ENCODE data around the gene PGLYRP1. TPM values are rescaled to one million over a fixed set of nuclear protein-coding genes. Genes with fewer than 3 reads are reported as not detected.

PGLYRP1 gene
- total and polyA plus RNA-seq, 4 donors: 1.0 to 21.7 (median 1.2) TPM

DNA sequence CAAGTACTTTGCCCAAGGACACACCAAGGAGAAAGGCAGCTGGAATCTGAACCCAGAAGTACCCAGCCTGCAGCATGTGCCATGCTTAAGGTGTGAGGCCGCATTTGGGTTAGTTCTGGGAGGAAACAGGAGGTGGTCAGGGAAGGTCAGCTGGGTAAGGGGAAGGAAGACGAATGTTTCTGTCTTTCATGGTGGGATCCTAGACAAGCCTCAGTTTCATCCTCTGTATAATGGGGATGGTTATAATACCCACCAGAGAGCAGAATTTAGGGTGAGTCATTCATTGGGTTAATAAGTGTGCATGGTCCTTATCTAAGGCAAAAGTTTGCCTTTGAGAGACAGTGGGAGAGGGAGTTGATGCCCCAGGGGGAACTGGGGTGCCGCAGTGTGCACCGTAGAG lies 24.0 kb downstream of the PGLYRP1 start:
- Histone ChIP-seq H3K27me3 (ENCODE audit: control insufficient read depth in 3 of 3, insufficient read depth in 3 of 3, low read length in 2 of 3) (no peaks in the 10 kb centered on the region), H3K27ac (ENCODE audit: low read depth in 1 of 2, low read length in 1 of 2) (no peak overlapping the region), H3K9ac (ENCODE audit: insufficient read depth in 1 of 2, low read length in 2 of 2) (no peak overlapping the region), H3K4me3 (no peak overlapping the region), H3K36me3 (ENCODE audit: control insufficient read depth in 4 of 4, insufficient read depth in 4 of 4, low read length in 4 of 4) (no peaks in the 10 kb centered on the region), H3K4me1 (ENCODE audit: control insufficient read depth in 5 of 5, insufficient read depth in 5 of 5, low read length in 5 of 5) (peaks cover 3 to 20% (median 12%) of the 10 kb centered on the region in 5 donors), H3K9me3 (ENCODE audit: control insufficient read depth in 4 of 4, insufficient read depth in 3 of 4, low read length in 3 of 4) (no peaks in the 10 kb centered on the region)
- DNase-seq (no peak), ATAC-seq (ENCODE audit: insufficient read depth, low FRiP score) (no peak)
- WGBS, 2 donors: 91 to 93% methylated on average over 4 of the region's 4 CpGs
- TF ChIP-seq, protein P1, sequence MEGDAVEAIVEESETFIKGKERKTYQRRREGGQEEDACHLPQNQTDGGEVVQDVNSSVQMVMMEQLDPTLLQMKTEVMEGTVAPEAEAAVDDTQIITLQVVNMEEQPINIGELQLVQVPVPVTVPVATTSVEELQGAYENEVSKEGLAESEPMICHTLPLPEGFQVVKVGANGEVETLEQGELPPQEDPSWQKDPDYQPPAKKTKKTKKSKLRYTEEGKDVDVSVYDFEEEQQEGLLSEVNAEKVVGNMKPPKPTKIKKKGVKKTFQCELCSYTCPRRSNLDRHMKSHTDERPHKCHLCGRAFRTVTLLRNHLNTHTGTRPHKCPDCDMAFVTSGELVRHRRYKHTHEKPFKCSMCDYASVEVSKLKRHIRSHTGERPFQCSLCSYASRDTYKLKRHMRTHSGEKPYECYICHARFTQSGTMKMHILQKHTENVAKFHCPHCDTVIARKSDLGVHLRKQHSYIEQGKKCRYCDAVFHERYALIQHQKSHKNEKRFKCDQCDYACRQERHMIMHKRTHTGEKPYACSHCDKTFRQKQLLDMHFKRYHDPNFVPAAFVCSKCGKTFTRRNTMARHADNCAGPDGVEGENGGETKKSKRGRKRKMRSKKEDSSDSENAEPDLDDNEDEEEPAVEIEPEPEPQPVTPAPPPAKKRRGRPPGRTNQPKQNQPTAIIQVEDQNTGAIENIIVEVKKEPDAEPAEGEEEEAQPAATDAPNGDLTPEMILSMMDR (IDR thresholded peaks at IDR 0.05; ENCODE audit: control extremely low read depth, extremely low read depth): no peak

DNA sequence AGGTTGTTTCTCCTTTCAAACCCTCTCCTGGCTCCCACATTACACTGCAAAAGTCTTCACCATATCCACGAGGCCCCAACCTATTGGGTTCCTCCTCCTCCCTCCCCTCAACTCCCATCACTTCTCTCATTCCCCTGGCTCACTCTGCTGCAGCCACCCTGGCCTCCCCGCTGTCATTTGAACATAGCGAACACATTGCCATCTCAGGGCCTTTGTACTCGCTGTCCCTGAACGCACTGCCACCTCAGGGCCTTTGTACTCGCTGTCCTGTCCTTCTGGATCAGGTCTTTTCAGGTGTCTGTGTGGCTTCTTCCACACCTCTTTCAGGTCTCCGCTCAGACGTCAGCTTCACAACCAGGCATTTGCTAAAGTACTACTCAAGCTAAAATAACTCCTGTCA lies 25.9 kb downstream of the PGLYRP1 start:
- no peaks in the 10 kb centered on the region for H3K9me3 ChIP-seq (ENCODE audit: control insufficient read depth in 4 of 4, insufficient read depth in 3 of 4, low read length in 3 of 4)
- ATAC-seq (ENCODE audit: insufficient read depth, low FRiP score) (no peak), DNase-seq (no peak)
- WGBS, 2 donors: 84 to 92% methylated on average over 8 of the region's 8 CpGs
- H3K9ac ChIP-seq (ENCODE audit: insufficient read depth in 1 of 2, low read length in 2 of 2): no peak overlapping the region
- H3K27ac ChIP-seq (ENCODE audit: low read depth in 1 of 2, low read length in 1 of 2): no peak overlapping the region
- peaks cover 3 to 20% (median 12%) of the 10 kb centered on the region in 5 donors for H3K4me1 ChIP-seq (ENCODE audit: control insufficient read depth in 5 of 5, insufficient read depth in 5 of 5, low read length in 5 of 5)
- no peaks in the 10 kb centered on the region for H3K27me3 ChIP-seq (ENCODE audit: control insufficient read depth in 3 of 3, insufficient read depth in 3 of 3, low read length in 2 of 3)
- H3K36me3 ChIP-seq (ENCODE audit: control insufficient read depth in 4 of 4, insufficient read depth in 4 of 4, low read length in 4 of 4): no peaks in the 10 kb centered on the region
- H3K4me3 ChIP-seq: no peak overlapping the region
- TF ChIP-seq, protein P1 (IDR thresholded peaks at IDR 0.05; ENCODE audit: control extremely low read depth, extremely low read depth): no peak

DNA sequence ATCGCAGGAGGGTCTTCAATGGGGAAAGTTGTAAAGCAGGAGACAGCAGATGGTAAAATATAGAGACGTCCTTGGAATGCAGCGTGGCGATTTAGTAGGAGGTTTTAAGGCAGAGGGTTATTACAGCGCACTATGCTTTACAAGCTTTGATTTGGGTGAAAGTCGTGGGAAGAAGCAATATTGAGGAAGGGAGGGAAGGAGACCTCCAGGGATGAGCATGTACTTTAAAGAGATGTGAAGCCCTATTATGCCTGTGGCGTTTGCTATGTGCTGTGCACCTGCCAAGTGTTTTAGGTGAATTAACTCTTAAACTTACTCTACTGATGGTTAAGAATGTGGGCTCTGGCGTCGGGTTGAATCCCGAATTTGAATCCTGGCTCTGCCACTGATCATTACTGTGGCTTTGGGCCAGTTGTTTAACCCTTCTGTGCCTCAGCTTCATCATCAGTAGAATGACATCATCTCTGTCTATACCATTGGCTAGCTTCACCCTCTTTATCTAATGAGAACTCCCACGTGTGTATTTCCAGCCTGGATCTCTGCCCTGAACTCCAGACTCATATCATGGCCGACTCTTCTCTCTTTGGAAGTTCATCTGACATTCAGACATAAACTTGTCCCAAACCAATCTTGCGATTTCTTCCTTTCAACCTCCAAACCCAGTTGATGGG lies 27.0 kb downstream of the PGLYRP1 start:
- Histone ChIP-seq H3K9ac (ENCODE audit: insufficient read depth in 1 of 2, low read length in 2 of 2) (peak overlapping the region; percentile 63 to 91), H3K27me3 (ENCODE audit: control insufficient read depth in 3 of 3, insufficient read depth in 3 of 3, low read length in 2 of 3) (no peaks in the 10 kb centered on the region), H3K4me3 (peak overlapping the region; percentile 74), H3K27ac (ENCODE audit: low read depth in 1 of 2, low read length in 1 of 2) (peak overlapping the region; percentile 65 to 72), H3K4me1 (ENCODE audit: control insufficient read depth in 5 of 5, insufficient read depth in 5 of 5, low read length in 5 of 5) (peaks cover 3 to 20% (median 12%) of the 10 kb centered on the region in 5 donors), H3K9me3 (ENCODE audit: control insufficient read depth in 4 of 4, insufficient read depth in 3 of 4, low read length in 3 of 4) (no peaks in the 10 kb centered on the region), H3K36me3 (ENCODE audit: control insufficient read depth in 4 of 4, insufficient read depth in 4 of 4, low read length in 4 of 4) (no peaks in the 10 kb centered on the region)
- ATAC-seq (ENCODE audit: insufficient read depth, low FRiP score) (no peak), DNase-seq (peak in 1 of 3 donors; percentile 7)
- WGBS, 2 donors: 16 to 21% methylated on average over 13 of the region's 13 CpGs
- TF ChIP-seq, protein P1 (IDR thresholded peaks at IDR 0.05; ENCODE audit: control extremely low read depth, extremely low read depth): no peak
